HCT116 (cell line): ENCODE results near the gene TAF4B. TPM values are rescaled to one million over a fixed set of nuclear protein-coding genes. Genes with fewer than 3 reads are reported as not detected.

ENCODE experiments used
- ATAC-seq: fragments of 200-7000 bp; cut with Tn5 transposase; 2 replicates; pipeline ENCODE4 v1.9.1; 2020; ENCODE audit warnings: mild to moderate bottlenecking, moderate library complexity
- BruUV-seq: library from RNA; stranded (reverse); fragments of 400-500 nt; replicated peaks from 2 replicates; lab custom pipeline; 2021; lab: Mats Ljungman, UMichigan
- CTCF ChIA-PET: fragments of 300-600 bp; sonication (Branson Sonifier 250); formaldehyde crosslinking; loops from one replicate; lab custom pipeline; 2021; ENCODE audit warnings: antibody characterized with exemption; lab: Charles Lee
- POLR2A ChIA-PET: fragments of 300-600, 350-600 bp; sonication (Branson Sonifier 250); formaldehyde crosslinking; loops from one replicate; lab custom pipeline; 2021; ENCODE audit warnings: antibody characterized with exemption; lab: Charles Lee
- RAD21 ChIA-PET, 2 experiments: fragments of 300-600 bp; sonication (Branson Sonifier 250); formaldehyde crosslinking; loops; one replicate each; lab custom pipeline; 2023; ENCODE audit warnings: low total read pairs in 2 of 2; ENCODE audit not compliant: uncharacterized antibody in 2 of 2, unreplicated experiment in 2 of 2, low non-redundant PET in 1 of 2; lab: Charles Lee
- DNase-seq: peaks from one replicate; pipeline ENCODE4 v3.0.0-alpha.2; 2010; ENCODE audit warnings: low read depth, low spot score
- H2AFZ ChIP-seq: fragments of 200-600 bp; shearing (Covaris generic), sonication (generic); 2 replicates; pipeline ENCODE4 v1.6.1; 2017; ENCODE audit warnings: low read depth, mixed run types, mixed read lengths, antibody characterized with exemption, low read length; ENCODE audit not compliant: poor library complexity, severe bottlenecking
- H3K27ac ChIP-seq: 2 replicates; pipeline ENCODE4 v1.5.1; 2012; ENCODE audit warnings: low read depth, low read length
- H3K27me3 ChIP-seq: fragments of 200-600 bp; sonication (generic); 2 replicates; pipeline ENCODE4 v1.6.1; 2016; ENCODE audit warnings: mixed run types, low read length, mixed read lengths; ENCODE audit not compliant: insufficient read depth
- H3K36me3 ChIP-seq, 2 experiments: fragments of 200-500 bp in 1 of 2; fragments of 200-600 bp in 1 of 2; sonication (Bioruptor generic) in 1 of 2; sonication (generic) in 1 of 2; 2 replicates each; pipeline versions ENCODE4 v1.5.1 to v1.6.1; 2014 to 2016; ENCODE audit warnings: low read length in 2 of 2, inconsistent platforms in 1 of 2, mixed read lengths in 1 of 2, mixed run types in 1 of 2; ENCODE audit not compliant: insufficient read depth in 2 of 2, control insufficient read depth in 1 of 2
- H3K4me1 ChIP-seq, 2 experiments: fragments of 200-600 bp in 1 of 2; sonication (generic) in 1 of 2; 2 replicates each; pipeline versions ENCODE4 v1.5.1 to v1.6.1; 2012 to 2017; ENCODE audit warnings: low read length in 2 of 2, inconsistent platforms in 1 of 2, mild to moderate bottlenecking in 1 of 2, mixed read lengths in 1 of 2, mixed run types in 1 of 2, moderate library complexity in 1 of 2; ENCODE audit not compliant: insufficient read depth in 2 of 2, control insufficient read depth in 1 of 2
- H3K4me2 ChIP-seq: fragments of 200-600 bp; sonication (generic); 2 replicates; pipeline ENCODE4 v1.6.1; 2017; ENCODE audit warnings: mixed run types, low read length, mixed read lengths
- H3K4me3 ChIP-seq, 2 experiments: fragments of 200-600 bp in 1 of 2; sonication (generic) in 1 of 2; replicated peaks in 1 of 2; 2 replicates each; pipeline ENCODE4 v1.5.1; 2011 to 2016; ENCODE audit warnings: low read length in 2 of 2, control low read depth in 1 of 2, low read depth in 1 of 2, mild to moderate bottlenecking in 1 of 2, mixed read lengths in 1 of 2, mixed run types in 1 of 2
- H3K79me2 ChIP-seq: fragments of 200-600 bp; sonication (generic); 2 replicates; pipeline ENCODE4 v1.6.1; 2017; ENCODE audit warnings: mild to moderate bottlenecking, mixed run types, low read length, moderate library complexity, mixed read lengths; ENCODE audit not compliant: insufficient read depth
- H3K9ac ChIP-seq: fragments of 200-600 bp; sonication (generic); 2 replicates; pipeline ENCODE4 v1.6.1; 2016; ENCODE audit warnings: low read length, mixed read lengths
- H3K9me2 ChIP-seq: fragments of 200-600 bp; sonication (generic), shearing (Covaris generic); 2 replicates; pipeline ENCODE4 v1.6.1; 2017; ENCODE audit warnings: mixed run types, mild to moderate bottlenecking, moderate library complexity; ENCODE audit not compliant: insufficient read depth
- H3K9me3 ChIP-seq, 2 experiments: fragments of 200-500 bp in 1 of 2; fragments of 200-600 bp in 1 of 2; sonication (Bioruptor generic) in 1 of 2; sonication (generic) in 1 of 2; 2 replicates each; pipeline ENCODE4 v1.6.1; 2014 to 2017; ENCODE audit warnings: low read length in 2 of 2, mixed read lengths in 2 of 2, inconsistent platforms in 1 of 2, low read depth in 1 of 2, mild to moderate bottlenecking in 1 of 2, mixed run types in 1 of 2, moderate library complexity in 1 of 2; ENCODE audit not compliant: control insufficient read depth in 1 of 2, insufficient read depth in 1 of 2
- H4K20me1 ChIP-seq: fragments of 200-600 bp; sonication (generic), shearing (Covaris generic); 2 replicates; pipeline ENCODE4 v1.6.1; 2017; ENCODE audit warnings: mixed run types, mild to moderate bottlenecking, moderate library complexity; ENCODE audit not compliant: insufficient read depth
- EGR1 ChIP-seq: IDR thresholded peaks from 2 replicates; pipeline ENCODE4 v1.6.1; 2012; ENCODE audit warnings: low read depth
- ELF1 ChIP-seq: IDR thresholded peaks from 2 replicates; pipeline ENCODE4 v1.6.1; 2012; ENCODE audit warnings: low read depth, borderline replicate concordance
- EZH2 ChIP-seq: fragments of 200-600 bp; sonication (generic); IDR thresholded peaks from 2 replicates; pipeline ENCODE4 v1.6.1; 2017; ENCODE audit warnings: antibody characterized with exemption, mixed run types
- POLR2A ChIP-seq: IDR thresholded peaks from 2 replicates; pipeline ENCODE4 v1.7.0; 2011; ENCODE audit warnings: borderline replicate concordance; ENCODE audit not compliant: insufficient read depth, insufficient read length; ENCODE audit errors: extremely low read depth
- TCF7L2 ChIP-seq: IDR thresholded peaks from 2 replicates; pipeline ENCODE4 v1.7.0; 2011; ENCODE audit warnings: borderline replicate concordance, inconsistent platforms; ENCODE audit not compliant: insufficient read depth, insufficient read length; ENCODE audit errors: extremely low read depth
- intact Hi-C: fragments of 100-400 bp; cut with micrococcal nuclease; formaldehyde crosslinking; loops from 2 replicates; pipeline ENCODE4 v1.10.0; 2022
- total RNA-seq: library from RNA; stranded (reverse); gene quantifications from one replicate; pipeline ENCODE4 v1.2.1, GENCODE V29; 2021; ENCODE audit not compliant: unreplicated experiment
- TF ChIP-seq, protein P1 (sequence below): IDR thresholded peaks from 2 replicates; pipeline ENCODE4 v1.6.1; 2011; ENCODE audit warnings: mild to moderate bottlenecking, low read length, moderate library complexity; ENCODE audit not compliant: insufficient replicate concordance; ENCODE audit errors: extremely low read depth
- TF ChIP-seq, protein P2 (sequence below): IDR thresholded peaks from 2 replicates; pipeline ENCODE4 v1.6.1; 2012

Gene TAF4B
- total RNA-seq, 1 experiment from 2014 or later: 17.8 TPM

DNA sequence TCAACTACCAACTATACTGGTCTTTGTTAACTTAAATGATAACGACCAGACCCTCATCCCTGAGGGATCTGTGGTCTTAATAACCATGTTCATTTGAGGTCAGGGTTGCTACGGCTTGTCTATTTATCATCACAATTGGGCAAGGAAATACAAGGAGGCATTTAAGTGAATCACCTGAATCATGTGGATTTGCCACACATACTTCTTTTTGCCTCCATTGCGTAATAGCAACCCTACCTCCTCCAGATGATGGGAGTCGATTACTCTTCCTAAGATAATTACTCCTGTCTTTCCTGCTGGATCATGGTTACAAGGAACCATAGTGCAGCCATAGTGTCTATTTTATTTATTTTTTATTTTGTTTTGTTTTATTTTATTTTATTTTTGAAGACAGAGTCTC is 42.2 kb downstream of the TAF4B start (continued):
- no peak for TF ChIP-seq EZH2
- TF ChIP-seq, all 23 proteins: peak for 0

DNA sequence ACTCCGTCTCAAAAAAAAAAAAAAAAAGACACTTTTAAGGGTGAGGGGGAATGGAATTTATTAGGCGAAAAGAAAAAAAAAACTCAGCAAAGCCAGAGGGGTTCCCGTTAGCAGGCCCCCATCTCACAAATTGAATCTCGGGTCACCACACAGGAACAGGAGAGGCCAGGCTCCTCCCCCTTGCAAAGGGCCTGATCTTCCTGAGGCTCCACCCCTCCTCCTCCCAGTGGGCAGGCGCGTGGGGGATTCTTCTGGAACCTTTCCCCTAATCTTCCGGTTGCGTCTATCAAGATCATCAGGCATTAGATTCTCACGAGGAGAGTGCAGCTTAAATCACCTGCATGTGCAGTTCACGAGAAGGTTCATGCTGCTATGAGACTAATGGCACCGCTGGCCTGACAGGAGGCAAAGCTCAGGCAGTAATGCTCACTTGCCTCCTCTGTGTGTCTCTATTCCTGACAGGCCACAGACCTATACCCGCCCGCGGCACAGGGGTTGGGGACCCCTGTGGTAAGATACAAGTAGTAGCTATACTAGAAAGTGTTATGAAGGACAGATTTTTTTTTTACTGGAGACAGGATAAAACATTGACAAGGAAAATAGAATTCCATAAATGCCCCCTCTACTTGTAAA is 45.8 kb downstream of the TAF4B start:
- no peak overlapping the region for H2AFZ ChIP-seq
- TF ChIP-seq EZH2: no peak
- no peak for TF ChIP-seq POLR2A
- no peak for TF ChIP-seq ELF1
- TF ChIP-seq, protein P1, sequence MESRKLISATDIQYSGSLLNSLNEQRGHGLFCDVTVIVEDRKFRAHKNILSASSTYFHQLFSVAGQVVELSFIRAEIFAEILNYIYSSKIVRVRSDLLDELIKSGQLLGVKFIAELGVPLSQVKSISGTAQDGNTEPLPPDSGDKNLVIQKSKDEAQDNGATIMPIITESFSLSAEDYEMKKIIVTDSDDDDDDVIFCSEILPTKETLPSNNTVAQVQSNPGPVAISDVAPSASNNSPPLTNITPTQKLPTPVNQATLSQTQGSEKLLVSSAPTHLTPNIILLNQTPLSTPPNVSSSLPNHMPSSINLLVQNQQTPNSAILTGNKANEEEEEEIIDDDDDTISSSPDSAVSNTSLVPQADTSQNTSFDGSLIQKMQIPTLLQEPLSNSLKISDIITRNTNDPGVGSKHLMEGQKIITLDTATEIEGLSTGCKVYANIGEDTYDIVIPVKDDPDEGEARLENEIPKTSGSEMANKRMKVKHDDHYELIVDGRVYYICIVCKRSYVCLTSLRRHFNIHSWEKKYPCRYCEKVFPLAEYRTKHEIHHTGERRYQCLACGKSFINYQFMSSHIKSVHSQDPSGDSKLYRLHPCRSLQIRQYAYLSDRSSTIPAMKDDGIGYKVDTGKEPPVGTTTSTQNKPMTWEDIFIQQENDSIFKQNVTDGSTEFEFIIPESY: no peak
- TF ChIP-seq, protein P2, sequence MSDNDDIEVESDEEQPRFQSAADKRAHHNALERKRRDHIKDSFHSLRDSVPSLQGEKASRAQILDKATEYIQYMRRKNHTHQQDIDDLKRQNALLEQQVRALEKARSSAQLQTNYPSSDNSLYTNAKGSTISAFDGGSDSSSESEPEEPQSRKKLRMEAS: no peak
- no peak for TF ChIP-seq TCF7L2
- no peak for TF ChIP-seq EGR1
- no TSS peak for BruUV-seq
- H3K4me2 ChIP-seq: no peak overlapping the region
- no peaks in the 10 kb centered on the region for H3K9me2 ChIP-seq
- H3K79me2 ChIP-seq: no peaks in the 10 kb centered on the region
- no peaks in the 10 kb centered on the region; a peak in 2 of 4 replicates for H3K36me3 ChIP-seq
- H3K27ac ChIP-seq: no peak overlapping the region
- H3K4me3 ChIP-seq: no peak overlapping the region
- intact Hi-C loops: no loop called here
- no peak overlapping the region for H3K9ac ChIP-seq
- H3K9me3 ChIP-seq: no peaks in the 10 kb centered on the region
- ChIA-PET RAD21 (no interaction called here), POLR2A (no interaction called here), CTCF (no interaction called here)
- no peaks in the 10 kb centered on the region for H4K20me1 ChIP-seq
- ATAC-seq (no peak), DNase-seq (no peak)
- H3K4me1 ChIP-seq: peaks cover 0 to 5% of the 10 kb centered on the region in 2 experiments; a peak in 1 of 4 replicates
- H3K27me3 ChIP-seq: no peaks in the 10 kb centered on the region
